Fibroblast of the aortic adventitia (primary cell): ENCODE measurements around the gene PFDN5. TPM values are rescaled to one million over a fixed set of nuclear protein-coding genes. Genes with fewer than 3 reads are reported as not detected.

ENCODE experiments used
- DNase-seq: peaks from one replicate; pipeline ENCODE4 v3.0.0-alpha.2; 2010; ENCODE audit warnings: low read depth
- H3K4me3 ChIP-seq: 2 replicates; pipeline ENCODE4 v1.5.1; 2011; ENCODE audit warnings: low read depth, mild to moderate bottlenecking, control low read depth, low read length, moderate library complexity
- total RNA-seq: library from RNA; depleted of rRNA; stranded (reverse); fragments of >200 nt; gene quantifications from 2 replicates; pipeline ENCODE4 v1.2.3, GENCODE V29; 2012; ENCODE audit warnings: low replicate concordance
- TF ChIP-seq, protein P1 (sequence below): IDR thresholded peaks from 2 replicates; pipeline ENCODE4 v1.5.1; 2011; ENCODE audit warnings: mild to moderate bottlenecking, low read length, control low read depth, inconsistent platforms; ENCODE audit not compliant: insufficient read depth

The PFDN5 gene
- total RNA-seq, 1 donor: 577 TPM

DNA sequence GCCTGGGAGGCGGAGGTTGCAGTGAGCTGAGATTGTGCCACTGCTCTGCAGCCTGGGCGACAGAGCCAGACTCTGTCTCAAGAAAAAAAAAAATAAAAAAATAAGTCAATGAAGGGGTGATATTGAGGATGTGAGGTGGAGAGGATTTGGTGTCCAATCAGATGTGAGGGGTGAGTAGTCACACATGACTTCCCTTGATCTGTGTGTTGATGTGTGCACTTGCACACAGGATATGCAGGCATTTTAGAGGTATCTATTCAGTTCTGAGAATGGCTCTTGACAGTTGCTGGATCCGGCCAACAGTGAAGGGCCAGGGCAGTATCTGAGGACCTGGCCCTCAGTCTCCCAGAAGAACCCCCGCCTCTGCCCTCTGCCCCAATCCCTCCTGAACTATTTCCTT, 48.6 kb downstream of the PFDN5 start:
- no peak overlapping the region for H3K4me3 ChIP-seq
- DNase-seq: no peak
- TF ChIP-seq, protein P1, sequence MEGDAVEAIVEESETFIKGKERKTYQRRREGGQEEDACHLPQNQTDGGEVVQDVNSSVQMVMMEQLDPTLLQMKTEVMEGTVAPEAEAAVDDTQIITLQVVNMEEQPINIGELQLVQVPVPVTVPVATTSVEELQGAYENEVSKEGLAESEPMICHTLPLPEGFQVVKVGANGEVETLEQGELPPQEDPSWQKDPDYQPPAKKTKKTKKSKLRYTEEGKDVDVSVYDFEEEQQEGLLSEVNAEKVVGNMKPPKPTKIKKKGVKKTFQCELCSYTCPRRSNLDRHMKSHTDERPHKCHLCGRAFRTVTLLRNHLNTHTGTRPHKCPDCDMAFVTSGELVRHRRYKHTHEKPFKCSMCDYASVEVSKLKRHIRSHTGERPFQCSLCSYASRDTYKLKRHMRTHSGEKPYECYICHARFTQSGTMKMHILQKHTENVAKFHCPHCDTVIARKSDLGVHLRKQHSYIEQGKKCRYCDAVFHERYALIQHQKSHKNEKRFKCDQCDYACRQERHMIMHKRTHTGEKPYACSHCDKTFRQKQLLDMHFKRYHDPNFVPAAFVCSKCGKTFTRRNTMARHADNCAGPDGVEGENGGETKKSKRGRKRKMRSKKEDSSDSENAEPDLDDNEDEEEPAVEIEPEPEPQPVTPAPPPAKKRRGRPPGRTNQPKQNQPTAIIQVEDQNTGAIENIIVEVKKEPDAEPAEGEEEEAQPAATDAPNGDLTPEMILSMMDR: no peak

DNA sequence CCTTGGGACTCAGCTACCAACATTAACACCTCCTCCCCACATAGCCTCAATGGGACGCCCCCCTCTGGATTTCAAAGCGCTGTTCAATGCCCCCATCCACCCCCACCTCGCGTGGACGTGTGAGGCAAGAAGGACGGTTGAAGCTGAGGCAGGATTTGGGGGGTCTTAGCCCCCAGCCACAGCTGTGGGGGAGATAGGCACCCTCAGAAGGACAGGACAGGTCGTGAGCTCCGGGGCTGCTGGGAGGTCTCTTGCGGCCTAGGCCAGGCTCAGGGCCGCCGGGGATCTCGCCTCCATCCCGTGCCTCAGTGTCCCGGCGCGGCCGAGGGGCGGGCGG, 49.1 kb downstream of the PFDN5 start:
- TF ChIP-seq, protein P1: no peak
- no peak for DNase-seq
- peak overlapping the region; percentile 74 for H3K4me3 ChIP-seq

DNA sequence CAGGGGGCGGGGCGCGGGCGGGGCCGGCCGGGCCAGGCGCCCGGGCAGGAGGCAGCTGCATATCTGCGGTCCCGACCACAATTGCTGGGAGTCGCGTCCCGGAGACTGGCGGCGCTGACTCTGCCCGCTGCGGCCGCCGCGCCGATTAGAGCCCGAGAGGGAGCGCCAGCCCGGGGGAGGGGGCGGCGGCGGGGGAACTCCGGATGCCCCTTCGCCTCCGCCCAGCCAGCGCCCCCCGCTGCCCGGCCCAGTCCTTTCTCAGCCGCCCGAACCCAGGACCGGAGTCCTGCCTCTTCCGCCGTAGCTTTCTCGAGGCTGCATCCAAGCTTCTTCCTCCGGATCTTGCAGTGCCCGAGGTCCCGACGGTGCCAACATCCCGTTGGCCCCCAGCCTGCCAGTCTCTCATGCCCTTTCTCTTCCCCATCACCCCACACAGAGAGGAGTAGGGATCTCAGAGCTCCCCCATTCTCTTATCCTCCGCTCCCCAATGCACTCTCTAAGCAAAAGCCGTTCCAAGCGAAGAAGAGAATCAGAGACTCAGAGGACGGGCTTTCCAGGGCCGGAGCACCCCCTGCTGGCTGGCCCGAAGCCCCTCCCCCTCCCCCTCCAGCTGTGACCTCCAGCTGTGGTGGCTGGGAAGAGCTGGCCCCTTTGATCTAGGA, 49.6 kb downstream of the PFDN5 start:
- TF ChIP-seq, protein P1: peak; percentile 79
- peak; percentile 73 for DNase-seq
- peak overlapping the region; percentile 74 for H3K4me3 ChIP-seq

DNA sequence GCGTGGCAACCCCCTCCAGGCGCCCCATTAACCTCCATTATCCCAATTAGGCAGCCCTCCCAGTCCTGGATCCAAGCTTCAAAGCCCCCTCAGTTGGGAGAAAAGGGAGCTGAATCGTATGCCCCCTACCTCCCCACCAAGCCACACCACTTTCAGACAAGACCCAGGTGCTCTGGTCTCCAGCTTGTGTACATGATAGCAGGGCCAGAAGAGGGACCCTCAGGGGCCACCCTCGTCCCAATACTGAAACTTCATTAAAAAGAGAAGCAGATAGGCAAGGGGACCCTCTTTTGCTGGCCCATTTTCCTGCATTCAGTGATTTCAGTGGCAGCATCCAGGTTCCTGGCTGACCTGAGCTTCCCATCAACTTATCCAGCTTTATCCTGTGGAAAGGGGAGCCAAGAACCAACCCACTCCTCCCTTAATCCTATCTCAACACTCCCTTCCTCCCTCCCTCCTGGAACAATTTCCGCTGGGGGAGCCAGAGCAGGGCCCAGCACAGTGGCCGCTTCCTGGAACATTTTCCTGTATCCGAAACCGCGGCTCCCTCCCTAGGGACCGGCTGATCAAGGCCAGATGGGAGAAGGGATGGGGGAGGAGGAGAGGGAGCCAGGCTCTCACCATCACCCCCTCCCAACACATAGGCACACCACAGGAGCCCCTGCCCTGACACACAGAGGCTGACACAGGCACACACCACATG, 50.3 kb downstream of the PFDN5 start:
- TF ChIP-seq, protein P1: no peak
- H3K4me3 ChIP-seq: peak overlapping the region; percentile 74
- DNase-seq: peak; percentile 70

DNA sequence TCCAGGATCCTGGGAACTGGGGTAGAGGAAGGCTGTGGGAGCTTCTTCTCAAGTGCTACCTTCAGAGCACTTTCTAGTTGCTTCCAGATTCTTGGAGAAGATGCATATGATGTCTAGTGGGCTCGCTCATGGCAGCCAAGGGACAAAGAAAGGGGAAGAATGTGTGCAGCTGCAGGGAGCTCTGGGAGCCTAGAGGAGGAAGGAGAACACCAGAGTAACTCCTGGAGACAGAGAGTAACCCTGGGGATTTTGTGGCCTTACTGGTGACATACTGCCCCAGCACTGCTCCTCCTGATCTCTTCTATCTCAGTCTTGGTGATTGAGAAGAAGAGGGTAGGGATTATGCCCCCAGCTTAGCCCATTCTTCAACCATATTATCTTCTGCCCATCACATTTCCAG, 51.1 kb downstream of the PFDN5 start:
- TF ChIP-seq, protein P1: no peak
- no peak for DNase-seq
- no peak overlapping the region for H3K4me3 ChIP-seq

DNA sequence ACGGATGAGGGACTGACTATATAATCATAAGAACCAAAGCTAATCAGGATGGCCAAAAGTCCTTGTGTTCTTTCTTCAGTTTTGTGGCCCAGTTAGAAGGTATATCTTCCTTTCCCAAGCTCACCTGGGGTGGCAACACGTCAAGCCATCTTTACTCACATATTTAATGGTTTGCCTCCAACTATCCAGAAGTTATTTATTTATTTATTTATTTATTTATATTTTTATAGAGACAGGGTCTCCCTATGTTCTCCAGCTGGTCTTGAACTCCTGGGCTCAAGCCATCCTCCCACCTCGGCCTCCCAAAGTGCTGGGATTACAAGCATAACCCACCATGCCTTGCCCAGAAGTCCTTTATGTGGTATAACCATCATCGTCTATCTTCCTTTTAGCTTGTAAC, 52.6 kb downstream of the PFDN5 start:
- no peak overlapping the region for H3K4me3 ChIP-seq
- no peak for DNase-seq
- TF ChIP-seq, protein P1: no peak

Other genes starting within 250 kb of the PFDN5 start
- gene TNS2, start 245.5 kb upstream of the PFDN5 start, total RNA-seq: 60.5 and 77.4 TPM in 2 replicates
- 27.1 and 33.0 TPM in 2 replicates for gene SPRYD3, start 216.2 kb upstream of the PFDN5 start, total RNA-seq
- 723 and 2,626 TPM in 2 replicates for gene IGFBP6, start 197.9 kb upstream of the PFDN5 start, total RNA-seq
- gene SOAT2, start 192.1 kb upstream of the PFDN5 start, total RNA-seq: 0.09 TPM in 1 of 2 replicates, not detected in the other
- gene ZNF740, start 114.8 kb upstream of the PFDN5 start, total RNA-seq: 12.6 and 16.3 TPM in 2 replicates
- gene CSAD, start 114.6 kb upstream of the PFDN5 start, total RNA-seq: 8.7 and 23.4 TPM in 2 replicates
- gene ITGB7, start 88.3 kb upstream of the PFDN5 start, total RNA-seq: 0.54 TPM in 1 of 2 replicates, not detected in the other
- 43.9 and 69.4 TPM in 2 replicates for gene RARG, start 63.3 kb upstream of the PFDN5 start, total RNA-seq
- gene ESPL1, start 27.2 kb upstream of the PFDN5 start, total RNA-seq: 1.5 and 13.5 TPM in 2 replicates
- 34.8 and 39.5 TPM in 2 replicates for gene MYG1, start 4.2 kb downstream of the PFDN5 start, total RNA-seq
- gene AAAS, start 26.1 kb downstream of the PFDN5 start, total RNA-seq: 16.4 and 46.4 TPM in 2 replicates
- gene SP7, start 40.8 kb downstream of the PFDN5 start, total RNA-seq: not detected in 2 replicates
- gene SP1, start 84.6 kb downstream of the PFDN5 start, total RNA-seq: 28.0 and 63.3 TPM in 2 replicates
- not detected in 2 replicates for gene AMHR2, start 128.3 kb downstream of the PFDN5 start, total RNA-seq
- 59.5 and 60.0 TPM in 2 replicates for gene PRR13, start 146.2 kb downstream of the PFDN5 start, total RNA-seq
- gene PCBP2, start 156.6 kb downstream of the PFDN5 start, total RNA-seq: 165 and 233 TPM in 2 replicates
- gene MAP3K12, start 203.9 kb downstream of the PFDN5 start, total RNA-seq: 32.1 and 118 TPM in 2 replicates
- gene TARBP2, start 205.7 kb downstream of the PFDN5 start, total RNA-seq: 32.4 and 43.9 TPM in 2 replicates
- not detected in 2 replicates for gene NPFF, start 211.9 kb downstream of the PFDN5 start, total RNA-seq